K562 (cell line): ENCODE data around the gene LATS1. TPM values are rescaled to one million over a fixed set of nuclear protein-coding genes. Genes with fewer than 3 reads are reported as not detected.

Experiments
- ATAC-seq: fragments of 200-7000 bp; cut with Tn5 transposase; 3 replicates; pipeline ENCODE4 v1.9.1; 2020; ENCODE audit warnings: moderate library complexity
- Bru-seq: library from RNA; stranded (reverse); fragments of 400-500 nt; gene quantifications from one replicate; lab custom pipeline; 2021; lab: Mats Ljungman, UMichigan
- BruChase-seq, 2 experiments: library from RNA; stranded (reverse); fragments of 400-500 nt; gene quantifications; one replicate each; lab custom pipeline; 2021; lab: Mats Ljungman, UMichigan
- BruUV-seq: library from RNA; stranded (reverse); fragments of 400-500 nt; replicated peaks from 2 replicates; lab custom pipeline; 2021; lab: Mats Ljungman, UMichigan
- CTCF ChIA-PET: fragments of 300-600 bp; formaldehyde crosslinking; extraction: SDS; loops from one replicate; lab custom pipeline; 2021; ENCODE audit warnings: low intra/inter-chr PET ratio; lab: Yijun Ruan, JAX
- POLR2A ChIA-PET: fragments of 300-600, 350-650 bp; sonication (Branson Sonifier 250); formaldehyde crosslinking; extraction: SDS; loops from one replicate; lab custom pipeline; 2021; ENCODE audit warnings: antibody characterized with exemption, inconsistent platforms; lab: Yijun Ruan, JAX
- DNase-seq, 4 experiments: peaks; one replicate each; pipeline versions ENCODE4 v3.0.0 to v3.0.0-alpha.2; 2011 to 2018; ENCODE audit warnings: low spot score in 3 of 4, mixed read lengths in 3 of 4; ENCODE audit errors: extremely low read depth in 1 of 4
- FAIRE-seq: peaks from 2 replicates; lab custom pipeline; 2011; peaks lifted over from hg19 to GRCh38; lab: Jason Lieb, UNC
- H2AFZ ChIP-seq: 2 replicates; pipeline ENCODE4 v1.6.0; 2011; ENCODE audit warnings: low read depth, low read length, control low read depth, inconsistent platforms
- H3K27ac ChIP-seq: fragments of 200-600 bp; 3 replicates; pipeline ENCODE4 v1.8.0; 2011; ENCODE audit warnings: low read depth, mild to moderate bottlenecking, control low read depth, inconsistent platforms, low read length, moderate library complexity, mixed read lengths; ENCODE audit errors: extremely low read depth
- H3K27me3 ChIP-seq, 2 experiments: fragments of 300-600 bp in 1 of 2; 2 replicates in 1 of 2; 3 replicates in 1 of 2; pipeline versions ENCODE4 v1.6.0 to v1.8.0; 2011; ENCODE audit warnings: inconsistent platforms in 2 of 2, low read length in 2 of 2, mild to moderate bottlenecking in 1 of 2, mixed read lengths in 1 of 2, moderate library complexity in 1 of 2; ENCODE audit not compliant: control insufficient read depth in 2 of 2, insufficient read depth in 2 of 2
- H3K36me3 ChIP-seq: fragments of 300-600 bp; 3 replicates; pipeline ENCODE4 v1.8.0; 2011; ENCODE audit warnings: mild to moderate bottlenecking, low read length, inconsistent platforms; ENCODE audit not compliant: control insufficient read depth, insufficient read depth
- H3K4me1 ChIP-seq, 2 experiments: fragments of 200-600 bp in 1 of 2; replicated peaks in 1 of 2; 2 replicates in 1 of 2; 3 replicates in 1 of 2; pipeline versions ENCODE4 v1.5.1 to v1.8.0; 2011; ENCODE audit warnings: inconsistent platforms in 2 of 2, low read length in 2 of 2, mild to moderate bottlenecking in 1 of 2, mixed read lengths in 1 of 2, moderate library complexity in 1 of 2; ENCODE audit not compliant: control insufficient read depth in 2 of 2, insufficient read depth in 2 of 2
- H3K4me2 ChIP-seq: 2 replicates; pipeline ENCODE4 v1.6.1; 2011; ENCODE audit warnings: low read length, control low read depth, inconsistent platforms, mixed read lengths; ENCODE audit not compliant: insufficient read depth
- H3K4me3 ChIP-seq: fragments of 200-600 bp; sonication (generic), shearing (Covaris generic); 2 replicates; pipeline ENCODE4 v1.5.1; 2016; ENCODE audit warnings: control low read depth, inconsistent platforms
- H3K79me2 ChIP-seq: fragments of 200-600 bp; 3 replicates; pipeline ENCODE4 v1.8.0; 2011; ENCODE audit warnings: low read length, inconsistent platforms; ENCODE audit not compliant: control insufficient read depth, insufficient read depth
- H3K9ac ChIP-seq, 2 experiments: 2 replicates each; pipeline versions ENCODE4 v1.6.0 to v1.6.1; 2011; ENCODE audit warnings: low read depth in 2 of 2, low read length in 2 of 2, control low read depth in 1 of 2, inconsistent platforms in 1 of 2, mild to moderate bottlenecking in 1 of 2, mixed read lengths in 1 of 2; ENCODE audit not compliant: insufficient read depth in 1 of 2
- H3K9me1 ChIP-seq: one replicate; pipeline ENCODE4 v1.6.0; 2011; ENCODE audit warnings: inconsistent platforms, mild to moderate bottlenecking, low read length, moderate library complexity; ENCODE audit not compliant: control insufficient read depth, insufficient read depth
- H3K9me3 ChIP-seq: replicated peaks from 2 replicates; pipeline ENCODE4 v1.5.1; 2011; ENCODE audit warnings: low read depth, low read length, inconsistent platforms; ENCODE audit not compliant: control insufficient read depth, insufficient read depth
- H4K20me1 ChIP-seq: replicated peaks from 2 replicates; pipeline ENCODE4 v1.6.1; 2011; ENCODE audit warnings: low read length, inconsistent platforms, mixed read lengths; ENCODE audit not compliant: control insufficient read depth, insufficient read depth
- KAT8 ChIP-seq: fragments of 450-650 bp; IDR thresholded peaks from 2 replicates; pipeline ENCODE4 v1.6.1; 2016; ENCODE audit warnings: low read depth, mild to moderate bottlenecking
- SOX6 ChIP-seq: fragments of 450-650 bp; IDR thresholded peaks from 2 replicates; pipeline ENCODE4 v1.6.1; 2014; ENCODE audit warnings: mild to moderate bottlenecking
- TRIM24 ChIP-seq, 2 experiments: fragments of 450-650 bp; IDR thresholded peaks; 2 replicates each; pipeline ENCODE4 v1.6.1; 2016
- WGBS: fragments of 100-300 bp; shearing (Covaris generic); methylation state at CpG from one replicate; pipeline ENCODE4 v1.1.6; 2016; ENCODE audit warnings: low coverage, mixed read lengths; ENCODE audit not compliant: insufficient coverage; ENCODE audit errors: missing lambda C conversion rate; 5-methylcytosine and 5-hydroxymethylcytosine counted together
- in situ Hi-C: fragments of 300-500 bp; cut with MboI; formaldehyde crosslinking; loops from 4 replicates; pipeline ENCODE4 v1.15.0; 2018; ENCODE audit warnings: inconsistent platforms, mixed read lengths
- intact Hi-C: fragments of 100-400 bp; cut with micrococcal nuclease; formaldehyde crosslinking; loops from 2 replicates; pipeline ENCODE4 v1.14.2; 2022
- long read RNA-seq, 3 experiments: library from polyadenylated mRNA in 2 of 3; library from RNA in 1 of 3; unstranded in 2 of 3; stranded (forward) in 1 of 3; transcript quantifications; one replicate each; pipeline ENCODE4 v2.0.0, GENCODE V29; 2019 to 2022
- polyA minus RNA-seq, 3 experiments: library from RNA; depleted of rRNA, polyadenylated mRNA; stranded (reverse); fragments of >200 nt; gene quantifications; 2 replicates each; pipeline ENCODE4 v1.2.3, GENCODE V29; 2011
- polyA plus RNA-seq, 8 experiments: library from polyadenylated mRNA; depleted of rRNA in 4 of 8; stranded (reverse) in 5 of 8; unstranded in 3 of 8; fragments of >200 nt; fragmentation: Nextera tagmentation in 2 of 8; fragmentation: Illumina TruSeq in 1 of 8; extraction: Ambion mirVana in 2 of 8; extraction: Trizol in 1 of 8; gene quantifications; 2 replicates each; pipeline versions ENCODE4 v1.2.1 to v1.2.3, GENCODE V29; 2011 to 2014; ENCODE audit warnings: inconsistent platforms in 1 of 8, missing spikeins in 1 of 8
- total RNA-seq, 7 experiments: library from RNA; depleted of rRNA in 6 of 7; stranded (reverse); fragments of >200 nt in 6 of 7; fragmentation: Illumina TruSeq in 2 of 7; extraction: Trizol in 2 of 7; gene quantifications; 2 replicates each; pipeline versions ENCODE4 v1.2.1 to v1.2.3, GENCODE V29; 2011 to 2021; ENCODE audit warnings: low replicate concordance in 1 of 7
- TF ChIP-seq, protein P1 (sequence below): fragments of 150-350 bp; IDR thresholded peaks from 2 replicates; pipeline ENCODE4 v1.6.1; 2014; ENCODE audit warnings: low read depth, mild to moderate bottlenecking, low read length, borderline replicate concordance
- TF ChIP-seq, protein P2 (sequence below): fragments of 250-450 bp; sonication (Bioruptor Pico); IDR thresholded peaks from 2 replicates; pipeline ENCODE4 v1.5.0; 2021; ENCODE audit warnings: mild to moderate bottlenecking, moderate library complexity

The LATS1 gene
- total RNA-seq (2011; cell fraction: chromatin; rRNA removed; ENCODE audit: low replicate concordance) = 46.5 and 118 TPM in 2 replicates
- total RNA-seq (2011; cell fraction: nucleolus; rRNA removed) = 23.9 and 24.3 TPM in 2 replicates
- total RNA-seq (2011; cell fraction: nucleoplasm; rRNA removed) = 35.3 and 42.9 TPM in 2 replicates
- total RNA-seq (2014; rRNA removed) (14.0 and 22.5 TPM in 2 replicates), total RNA-seq (2014; rRNA removed; fragmentation: Illumina TruSeq; extraction: Trizol) (28.4 and 32.1 TPM in 2 replicates), total RNA-seq (2015; rRNA removed; fragmentation: Illumina TruSeq; extraction: Trizol) (26.5 and 26.6 TPM in 2 replicates), total RNA-seq (2021) (33.2 and 36.3 TPM in 2 replicates), polyA plus RNA-seq (2011; rRNA removed) (18.4 and 24.0 TPM in 2 replicates), polyA plus RNA-seq (2014; fragmentation: Illumina TruSeq; extraction: Trizol) (28.7 and 29.1 TPM in 2 replicates), polyA plus RNA-seq (2014; fragmentation: Nextera tagmentation; extraction: Ambion mirVana) (1 to 10 TPM; 5.0 to 5.6 TPM), polyA plus RNA-seq (2014; rRNA removed) (11.9 and 13.2 TPM in 2 replicates), polyA minus RNA-seq (2011; rRNA and poly(A)+ RNA removed) (60.3 and 69.3 TPM in 2 replicates), Bru-seq, nascent RNA (percentile 89 among the genes with signal in this experiment), BruChase-seq, experiment 1, labeled RNA remaining after a 2-hour chase (percentile 91 among the genes with signal in this experiment), BruChase-seq, experiment 2, labeled RNA remaining after a 6-hour chase (percentile 92 among the genes with signal in this experiment)
- 14.4 and 17.0 TPM in 2 replicates for polyA plus RNA-seq (2011; cell fraction: cytosol; rRNA removed)
- polyA plus RNA-seq (2011; cell fraction: nucleus; rRNA removed) = 21.7 and 22.5 TPM in 2 replicates
- 15.0 and 16.6 TPM in 2 replicates for polyA plus RNA-seq (2012)
- 31.1 and 31.3 TPM in 2 replicates for polyA minus RNA-seq (2011; cell fraction: cytosol; rRNA and poly(A)+ RNA removed)
- 22.2 and 41.8 TPM in 2 replicates for polyA minus RNA-seq (2011; cell fraction: nucleus; rRNA and poly(A)+ RNA removed)
- long read RNA-seq, experiment 1, transcript LATS1-202 (4 exons, 2,567 nt) = major isoform, 11 of 37 reads
- long read RNA-seq, experiment 1, partial matches to known transcripts = 6 of 37 reads
- long read RNA-seq, experiment 1, other reads (novel, unspliced or antisense) = 19 of 37 reads
- long read RNA-seq, experiment 2, partial matches to known transcripts = 3 of 18 reads
- long read RNA-seq, experiment 2, other reads (novel, unspliced or antisense) = 13 of 18 reads
- long read RNA-seq, experiment 3, full-length matches to known transcripts = 5 of 11 reads
- long read RNA-seq, experiment 3, partial matches to known transcripts = 4 of 11 reads
- long read RNA-seq, experiment 3, other reads (novel, unspliced or antisense) = 2 of 11 reads

DNA sequence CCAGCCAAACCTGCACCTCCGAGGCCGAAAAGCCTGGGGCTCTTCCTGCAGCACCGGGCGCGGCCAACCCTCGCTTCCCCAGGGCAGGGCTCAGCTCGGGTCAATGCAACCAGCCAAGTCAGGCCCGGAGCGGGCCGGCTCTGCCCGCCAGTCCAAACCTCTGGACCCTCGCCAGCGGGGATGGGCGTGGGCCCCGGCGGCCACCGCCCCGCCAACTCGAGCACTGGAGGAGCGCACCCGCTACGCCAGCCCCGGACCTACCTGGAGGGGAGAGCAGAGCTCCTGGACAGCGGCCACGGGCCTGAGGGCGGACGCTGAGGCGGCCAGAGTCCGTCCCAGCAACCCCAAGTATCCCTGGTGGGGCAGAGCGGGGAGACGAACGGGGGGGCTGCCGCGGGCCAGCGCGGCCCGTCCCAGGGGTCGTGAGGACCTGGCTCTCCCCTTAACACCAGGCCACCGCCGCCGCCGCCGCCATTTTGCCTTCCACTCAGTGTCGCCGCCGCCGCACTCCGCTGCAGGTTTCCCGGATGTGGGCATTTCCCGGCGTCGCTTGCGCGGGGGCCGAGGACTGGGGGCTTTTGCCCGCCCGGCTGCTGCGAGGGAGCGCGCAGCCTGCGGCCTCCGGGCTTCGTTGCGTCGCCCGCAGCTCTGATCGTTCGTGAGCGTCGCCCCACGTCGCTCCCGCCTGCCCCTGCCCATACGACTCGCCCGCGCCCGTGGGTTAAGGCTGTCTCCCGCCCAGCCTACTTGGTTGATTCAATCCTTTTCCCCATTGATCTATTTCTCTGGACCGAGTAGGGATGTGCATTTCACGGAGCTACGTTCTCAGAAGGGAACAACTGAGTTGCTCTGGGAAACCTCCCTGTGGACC, at the start of gene LATS1:
TSS of gene LATS1 (minus strand) at position 514 of the 871 bp plus-strand sequence. CDS start 15,975 bp downstream, outside the sequence.
- CTCF ChIA-PET = no interaction called here
- Histone ChIP-seq H3K79me2 (peaks cover 59% of the 10 kb centered on the region), H3K36me3 (peaks cover 37% of the 10 kb centered on the region), H3K9ac (peak within 1 kb of the TSS; percentile 99), H4K20me1 (0 out of 2 replicates have a peak, but pooled peaks cover 6% of the 10 kb centered on the region), H3K4me2 (peak within 1 kb of the TSS; percentile 87), H3K4me3 (peak within 1 kb of the TSS; percentile 98), H2AFZ (peak within 1 kb of the TSS; percentile 91), H3K9me1 (no peaks in the 10 kb centered on the region), H3K9me3 (no peaks in the 10 kb centered on the region), H3K4me1 (peaks cover 5 to 17% of the 10 kb centered on the region in 2 experiments; a peak in 4 of 5 replicates), H3K27ac (peak within 1 kb of the TSS; percentile 98), H3K27me3 (no peaks in the 10 kb centered on the region)
- POLR2A ChIA-PET = interaction anchor here (0.6 to 3.2 kb wide), 24 partner anchors 9 to 578 kb away, joined by 3 to 14 read pairs (median 4); partner anchors contain the start of genes NUP43, PCMT1 and PPIL4
- BruUV-seq = no TSS peak
- intact Hi-C loops (loop anchor here (5.0 kb wide), 4 partner anchors 34 to 171 kb away; partner anchors contain the start of genes GINM1, KATNA1 and PPIL4), in situ Hi-C loops (no loop called here)
- FAIRE-seq = no peak
- WGBS = under 1% methylated on average over 81 of the region's 82 CpGs
- ATAC-seq = peak; percentile 94
- DNase-seq = peak; percentile 86 to 93 (median 88)
- no peak for TF ChIP-seq KAT8
- TF ChIP-seq TRIM24 (IDR thresholded peaks at IDR 0.05) = peak in 1 of 2 experiments; percentile 47; a peak in 2 of 4 replicates
- TF ChIP-seq, protein P1, sequence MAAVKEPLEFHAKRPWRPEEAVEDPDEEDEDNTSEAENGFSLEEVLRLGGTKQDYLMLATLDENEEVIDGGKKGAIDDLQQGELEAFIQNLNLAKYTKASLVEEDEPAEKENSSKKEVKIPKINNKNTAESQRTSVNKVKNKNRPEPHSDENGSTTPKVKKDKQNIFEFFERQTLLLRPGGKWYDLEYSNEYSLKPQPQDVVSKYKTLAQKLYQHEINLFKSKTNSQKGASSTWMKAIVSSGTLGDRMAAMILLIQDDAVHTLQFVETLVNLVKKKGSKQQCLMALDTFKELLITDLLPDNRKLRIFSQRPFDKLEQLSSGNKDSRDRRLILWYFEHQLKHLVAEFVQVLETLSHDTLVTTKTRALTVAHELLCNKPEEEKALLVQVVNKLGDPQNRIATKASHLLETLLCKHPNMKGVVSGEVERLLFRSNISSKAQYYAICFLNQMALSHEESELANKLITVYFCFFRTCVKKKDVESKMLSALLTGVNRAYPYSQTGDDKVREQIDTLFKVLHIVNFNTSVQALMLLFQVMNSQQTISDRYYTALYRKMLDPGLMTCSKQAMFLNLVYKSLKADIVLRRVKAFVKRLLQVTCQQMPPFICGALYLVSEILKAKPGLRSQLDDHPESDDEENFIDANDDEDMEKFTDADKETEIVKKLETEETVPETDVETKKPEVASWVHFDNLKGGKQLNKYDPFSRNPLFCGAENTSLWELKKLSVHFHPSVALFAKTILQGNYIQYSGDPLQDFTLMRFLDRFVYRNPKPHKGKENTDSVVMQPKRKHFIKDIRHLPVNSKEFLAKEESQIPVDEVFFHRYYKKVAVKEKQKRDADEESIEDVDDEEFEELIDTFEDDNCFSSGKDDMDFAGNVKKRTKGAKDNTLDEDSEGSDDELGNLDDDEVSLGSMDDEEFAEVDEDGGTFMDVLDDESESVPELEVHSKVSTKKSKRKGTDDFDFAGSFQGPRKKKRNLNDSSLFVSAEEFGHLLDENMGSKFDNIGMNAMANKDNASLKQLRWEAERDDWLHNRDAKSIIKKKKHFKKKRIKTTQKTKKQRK = 0 out of 2 replicates have a peak, but pooled peaks have one; percentile 23
- TF ChIP-seq, protein P2, sequence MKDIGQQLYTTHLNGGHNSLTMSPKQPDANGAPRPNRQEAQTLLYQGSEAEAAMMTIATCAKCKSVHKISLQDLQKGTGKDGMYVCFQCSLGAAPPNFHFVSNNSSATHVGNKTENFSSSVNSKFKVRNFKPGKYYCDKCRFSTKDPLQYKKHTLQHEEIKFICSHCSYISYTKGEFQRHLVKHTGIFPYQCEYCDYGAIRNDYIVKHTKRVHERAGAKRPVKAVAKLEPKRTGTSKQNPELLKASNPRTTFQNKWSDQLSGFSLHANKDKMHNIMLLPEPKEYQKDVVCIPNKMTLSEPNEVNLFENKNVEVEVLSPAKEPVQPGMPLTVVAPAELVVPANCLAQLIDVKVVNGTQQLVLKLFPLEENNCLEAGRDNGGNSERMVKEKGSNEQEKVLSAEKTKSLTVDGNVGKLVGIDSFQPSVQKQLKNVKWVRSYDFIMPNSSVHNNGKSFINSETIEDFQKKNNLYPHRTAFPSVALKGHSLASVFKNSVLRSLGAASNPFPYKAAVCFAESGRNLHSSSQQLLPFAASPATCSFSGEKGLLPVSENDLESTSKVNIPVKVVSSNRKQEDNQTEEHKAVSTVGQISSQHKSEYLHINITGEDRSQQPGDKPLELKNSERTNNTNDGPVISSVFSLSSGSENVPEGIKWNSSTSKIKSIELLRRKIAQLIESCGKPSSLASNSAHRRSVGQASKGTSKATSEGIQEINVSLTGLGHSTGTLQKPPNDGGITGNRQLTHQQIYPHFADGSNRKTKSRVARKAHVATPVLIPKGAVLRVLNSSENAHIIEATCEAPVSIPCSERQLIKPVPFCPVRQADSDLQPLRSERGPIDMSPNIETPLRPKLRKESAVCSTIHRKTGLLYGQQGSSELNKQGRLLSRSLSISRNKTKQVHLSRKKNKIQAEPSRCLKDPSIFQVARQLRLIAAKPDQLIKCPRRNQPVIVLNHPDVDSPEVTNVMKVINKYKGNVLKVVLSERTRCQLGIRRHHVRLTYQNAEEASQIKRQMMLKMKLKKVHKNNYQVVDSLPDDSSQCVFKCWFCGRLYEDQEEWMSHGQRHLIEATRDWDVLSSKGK = no peak
- 0 out of 2 replicates have a peak, but pooled peaks have one; percentile 55 for TF ChIP-seq SOX6
